Erythroblast (primary cell): ENCODE data around the gene DNAH9.

Source experiments
- GATA1 ChIP-seq: IDR thresholded peaks from 2 replicates; pipeline ENCODE4 v1.6.1; 2011; ENCODE audit warnings: low read depth, mild to moderate bottlenecking, control low read depth, low read length, moderate library complexity
- POLR2A ChIP-seq: IDR thresholded peaks from 2 replicates; pipeline ENCODE4 v1.6.1; 2011; ENCODE audit warnings: mild to moderate bottlenecking, low read length

DNA sequence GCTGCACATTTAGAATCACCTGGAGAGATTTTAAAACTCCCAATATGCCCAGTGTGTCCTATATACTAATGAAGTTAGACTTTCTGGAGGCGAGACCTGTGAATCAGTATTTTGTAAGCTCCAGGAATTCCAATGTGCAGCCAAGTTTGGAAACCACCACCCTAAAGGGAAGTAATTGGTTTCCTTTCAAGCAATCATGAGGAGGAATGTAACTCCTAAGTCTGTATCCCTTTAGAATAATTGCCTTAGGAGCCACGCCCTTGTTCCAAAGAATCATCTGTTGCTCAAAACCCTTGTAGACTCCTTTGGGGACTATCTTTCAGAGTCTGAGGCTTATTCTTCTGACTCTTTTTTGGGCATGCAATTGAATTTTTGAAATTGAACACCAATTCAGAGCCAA is 84.4 kb downstream of the DNAH9 start:
- no peak for TF ChIP-seq POLR2A
- no peak for TF ChIP-seq GATA1
